Right lobe of liver (tissue), 6 donors: ENCODE results near the gene EEF1AKMT3. TPM values are rescaled to one million over a fixed set of nuclear protein-coding genes. Genes with fewer than 3 reads are reported as not detected.

Experiments
- ATAC-seq, 4 donors: fragments of 200-7000 bp; cut with Tn5 transposase; one replicate each; pipeline ENCODE4 v1.9.1; 2020; ENCODE audit warnings: mild to moderate bottlenecking in 4 of 4, moderate library complexity in 4 of 4
- DNase-seq, 3 donors: peaks; one replicate each; pipeline ENCODE4 v3.0.0-alpha.2; 2020
- H3K27ac ChIP-seq, 3 donors: fragments of 200-600 bp; one replicate each; pipeline ENCODE4 v1.8.0; 2022
- H3K27me3 ChIP-seq, 2 donors: fragments of 200-600 bp; one replicate each; pipeline ENCODE4 v1.8.0; 2022
- H3K36me3 ChIP-seq, 4 donors: fragments of 200-600 bp; sonication (generic) in 1 of 4; one replicate each; pipeline versions ENCODE4 v1.5.1 to v1.8.0; 2017 to 2022; ENCODE audit warnings: control low read depth in 1 of 4
- H3K4me1 ChIP-seq, 4 donors: fragments of 200-600 bp; sonication (generic) in 1 of 4; one replicate each; pipeline versions ENCODE4 v1.5.1 to v1.8.0; 2017 to 2022; ENCODE audit warnings: control low read depth in 1 of 4
- H3K4me3 ChIP-seq, 3 donors: fragments of 200-600 bp; one replicate each; pipeline ENCODE4 v1.8.0; 2022
- H3K9me3 ChIP-seq, 4 donors: fragments of 200-600 bp; sonication (generic) in 1 of 4; one replicate each; pipeline versions ENCODE4 v1.5.1 to v1.8.0; 2017 to 2022; ENCODE audit warnings: control low read depth in 1 of 4
- CTCF ChIP-seq, 4 donors: fragments of 200-600 bp in 3 of 4; fragments of 450-650 bp in 1 of 4; IDR thresholded peaks; one replicate each; pipeline versions ENCODE4 v1.5.1 to v1.8.0; 2016 to 2022; ENCODE audit warnings: antibody characterized with exemption in 4 of 4, mild to moderate bottlenecking in 2 of 4
- POLR2A ChIP-seq: fragments of 450-650 bp; IDR thresholded peaks from one replicate; pipeline ENCODE4 v1.6.1; 2017; ENCODE audit warnings: antibody characterized with exemption, mild to moderate bottlenecking
- WGBS: methylation state at CpG from one replicate; pipeline ENCODE4 v1.1.6; 2018; ENCODE audit warnings: low coverage, low lambda C conversion rate; ENCODE audit not compliant: insufficient coverage; ENCODE audit errors: missing lambda C conversion rate; 5-methylcytosine and 5-hydroxymethylcytosine counted together
- intact Hi-C, 2 donors: fragments of 100-400 bp; cut with DNase I; formaldehyde crosslinking; loops; one replicate each; pipeline versions ENCODE4 v1.11.2 to v1.14.1; 2022
- long read RNA-seq: library from polyadenylated mRNA; unstranded; transcript quantifications from one replicate; pipeline ENCODE4 v2.0.0, GENCODE V29; 2019
- total RNA-seq, 6 experiments: library from RNA; depleted of rRNA in 2 of 6; stranded (reverse); fragments of >200 nt in 2 of 6; fragmentation: NEBNext Ultra II Directional in 3 of 6; extraction: Animal tissue kit (Norgen Biotek cat#: 25700) in 3 of 6; gene quantifications; one replicate each; pipeline versions ENCODE4 v1.1.0 to v1.2.4, GENCODE V29; 2016 to 2023
- donor health status: DM: no; HTN: yes; CAD: no.
- donor health status: DM: no; HTN: no; CAD: no.
- donor health status: DM: no; HTN: no; CAD: no.
- donor health status: DM: no; HTN: yes; CAD: no.
- donor health status: DM: no; HTN: yes; CAD: no.

Gene EEF1AKMT3
- 1 to 10 TPM; 3.2 to 5.5 (median 3.7) TPM for total RNA-seq
- long read RNA-seq, partial matches to known transcripts = 0 of 1 reads
- long read RNA-seq, other reads (novel, unspliced or antisense) = 0 of 1 reads

GRCh38 chr12:57772429-57773322 lies at the start of gene EEF1AKMT3:
Gene EEF1AKMT3, plus strand, starts transcription at chr12:57772614. Its CDS starts 111 bp downstream, at chr12:57772725.
- TF ChIP-seq POLR2A = no peak
- TF ChIP-seq CTCF (IDR thresholded peaks at IDR 0.05) = no peak
- peak; percentile 74 to 77 (median 77) for DNase-seq
- H3K27me3 ChIP-seq = no peaks in the 10 kb centered on the region
- peak within 1 kb of the TSS; percentile 75 to 96 (median 75) for H3K27ac ChIP-seq
- H3K36me3 ChIP-seq = no peaks in the 10 kb centered on the region
- intact Hi-C loops = no loop called here
- WGBS = 9% methylated on average over 21 of the region's 67 CpGs
- H3K9me3 ChIP-seq = no peaks in the 10 kb centered on the region
- H3K4me3 ChIP-seq = peak within 1 kb of the TSS; percentile 72 to 88 (median 79)
- H3K4me1 ChIP-seq = peaks cover 2 to 11% (median 7%) of the 10 kb centered on the region in 4 donors
- ATAC-seq = peak; percentile 73 to 78 (median 76)

GRCh38 chr12:57722716-57723629 lies 49.4 kb upstream of the EEF1AKMT3 start:
- TF ChIP-seq CTCF (IDR thresholded peaks at IDR 0.05) = no peak
- TF ChIP-seq POLR2A = no peak
- DNase-seq (no peak), ATAC-seq (peak in 1 of 4 donors; percentile 8)
- Histone ChIP-seq H3K36me3 (peaks cover 0 to 34% (median 11%) of the 10 kb centered on the region in 4 donors), H3K27me3 (peaks cover 0 to 5% of the 10 kb centered on the region in 2 donors), H3K4me1 (peaks cover 0 to 10% (median 0%) of the 10 kb centered on the region in 4 donors), H3K4me3 (no peak overlapping the region), H3K27ac (no peak overlapping the region), H3K9me3 (no peaks in the 10 kb centered on the region)
- 54% methylated on average over 10 of the region's 11 CpGs for WGBS
- intact Hi-C loops = no loop called here

GRCh38 chr12:57723630-57723962 lies 48.8 kb upstream of the EEF1AKMT3 start:
- H3K4me1 ChIP-seq = peaks cover 0 to 10% (median 0%) of the 10 kb centered on the region in 4 donors
- intact Hi-C loops = no loop called here
- H3K27me3 ChIP-seq = peaks cover 0 to 5% of the 10 kb centered on the region in 2 donors
- no peak for TF ChIP-seq CTCF (IDR thresholded peaks at IDR 0.05)
- no peak for TF ChIP-seq POLR2A
- ATAC-seq (no peak), DNase-seq (no peak)
- H3K9me3 ChIP-seq = no peaks in the 10 kb centered on the region
- H3K4me3 ChIP-seq = no peak overlapping the region
- 83% methylated on average over 2 of the region's 2 CpGs for WGBS
- peaks cover 0 to 27% (median 7%) of the 10 kb centered on the region in 4 donors for H3K36me3 ChIP-seq
- H3K27ac ChIP-seq = no peak overlapping the region
